ENCODE measurements around the gene CXADR.
"Not testable (repeated sequence)": the region's sequence is repeated elsewhere in the genome, so short reads cannot be mapped to it uniquely, and the experiment has no call there.

Gene CXADR

DNA sequence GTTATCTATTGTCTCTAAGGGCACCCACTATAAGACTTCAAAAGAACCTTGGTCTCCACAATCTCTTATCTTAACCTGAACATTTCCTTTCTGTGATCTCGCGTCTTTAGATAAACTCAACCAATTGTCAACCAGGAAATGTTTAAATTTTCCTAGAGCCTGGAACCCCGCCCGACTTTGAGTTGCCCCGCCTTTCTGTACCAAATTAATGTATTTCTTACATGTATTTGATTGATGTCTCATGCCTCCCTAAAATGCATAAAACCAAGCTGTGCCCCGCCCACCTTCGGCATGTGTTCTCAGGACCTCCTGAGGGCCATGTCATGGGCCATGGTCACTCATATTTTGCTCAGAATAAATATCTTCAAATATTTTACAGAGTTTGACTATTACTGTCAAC is 5.9 kb upstream of the CXADR start:
- DNase-seq, result no peak

DNA sequence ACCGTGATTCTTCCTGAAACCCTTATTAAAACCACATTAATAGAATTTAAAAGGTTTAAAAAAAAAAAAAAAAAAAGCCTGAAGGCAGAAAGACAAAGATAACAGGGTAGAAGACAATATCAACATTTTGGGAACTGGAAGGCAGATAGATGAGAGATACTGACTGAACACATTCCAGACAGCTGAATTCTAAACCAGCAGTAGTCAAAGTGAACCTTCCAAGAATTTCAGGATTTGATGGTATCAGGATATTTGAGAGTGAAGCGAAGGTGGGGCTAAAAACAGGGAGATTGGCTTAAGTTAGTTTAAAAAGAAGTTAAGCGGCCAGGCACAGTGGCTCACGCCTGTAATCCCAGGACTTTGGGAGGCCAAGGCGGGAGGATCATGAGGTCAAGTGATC is 5.3 kb upstream of the CXADR start:
- no peak for DNase-seq

GRCh38 chr21:17513214-17514123 is 626 bp downstream of the CXADR start:
- DNase-seq, result peak; percentile 45

DNA sequence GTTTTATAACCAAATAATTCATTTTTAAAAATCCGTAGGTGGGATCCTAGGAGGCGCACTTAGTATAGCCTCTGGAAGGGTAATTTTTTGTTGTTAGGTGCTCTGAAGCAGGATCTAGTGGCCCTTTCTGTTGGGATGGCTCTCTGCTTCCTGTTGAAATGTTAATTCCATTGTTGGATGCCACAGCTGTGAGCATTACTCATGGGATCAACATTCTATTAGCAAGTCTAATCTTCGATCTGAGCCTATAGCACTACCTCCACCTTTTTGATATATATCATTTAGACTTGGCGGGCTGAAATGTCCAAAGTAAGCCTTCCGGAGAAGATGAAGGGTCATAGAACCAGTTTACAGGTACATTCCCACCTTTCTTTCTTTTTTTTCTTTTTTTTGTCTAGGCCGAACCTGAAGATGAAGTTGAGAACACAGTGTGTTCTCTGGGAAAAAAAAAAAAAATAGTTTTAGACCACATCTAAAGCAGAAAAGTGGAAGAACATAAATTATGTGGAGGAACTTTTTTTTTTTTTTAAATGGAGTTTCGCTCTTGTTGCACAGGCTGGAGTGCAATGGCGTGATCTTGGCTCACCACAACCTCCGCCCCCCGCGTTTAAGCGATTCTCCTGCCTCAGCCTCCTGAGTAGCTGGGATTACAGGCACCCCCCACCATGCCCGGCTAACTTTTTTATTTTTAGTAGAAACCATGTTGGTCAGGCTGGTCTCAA is 1.4 kb downstream of the CXADR start:
- no peak for DNase-seq

DNA sequence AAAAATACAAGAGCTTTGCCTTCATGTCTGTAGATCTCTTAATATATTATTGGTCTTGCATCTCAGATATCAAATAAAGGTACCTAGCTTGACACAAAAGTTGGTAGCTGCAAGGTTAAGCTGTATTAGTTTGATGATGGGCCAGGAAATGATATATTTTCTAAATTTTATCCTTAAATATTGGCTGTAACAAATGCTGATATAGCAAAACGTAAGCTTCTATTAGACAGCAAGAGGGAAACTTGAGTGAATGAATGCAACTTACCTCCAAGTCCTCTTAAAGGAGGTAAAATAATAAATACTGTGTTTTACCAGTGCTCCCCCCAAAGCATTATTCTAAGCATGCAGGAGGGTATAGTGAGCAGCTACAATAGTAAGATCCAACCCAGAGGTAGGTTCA is 4.2 kb downstream of the CXADR start:
- not testable (repeated sequence) for DNase-seq

GRCh38 chr21:17519208-17519738 is 6.4 kb downstream of the CXADR start:
- no peak for DNase-seq

DNA sequence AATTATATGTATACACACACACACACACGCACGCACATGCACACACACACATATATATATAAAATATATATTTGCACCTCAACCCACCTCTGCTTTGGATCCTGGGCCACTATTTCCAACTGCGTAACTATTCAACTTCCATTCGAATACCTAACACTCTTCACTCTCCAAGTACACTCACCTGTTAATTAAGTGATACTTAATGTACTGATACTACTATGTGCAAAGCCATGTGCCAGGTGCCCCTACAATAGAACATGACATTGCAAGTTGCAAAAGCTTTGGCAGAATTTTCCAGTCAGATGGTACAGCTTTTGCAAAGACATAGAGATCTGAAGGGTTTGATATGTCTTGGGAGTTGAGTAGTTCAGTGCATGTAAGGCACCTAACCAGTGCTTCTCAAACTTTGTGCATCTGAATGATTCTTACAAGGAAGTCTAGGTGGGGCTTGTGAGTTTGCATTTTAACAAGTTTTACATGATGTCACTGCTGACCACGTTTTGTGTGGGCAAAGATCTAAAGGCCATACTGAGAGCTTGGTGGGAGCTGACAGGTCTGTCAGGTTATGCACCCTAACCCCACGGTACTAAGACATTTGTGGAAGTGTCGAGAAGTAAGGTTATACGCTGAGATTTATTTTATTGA is 7.2 kb downstream of the CXADR start:
- DNase-seq, result no peak

- DNase-seq, result no peak
These were observed 10.2 kb downstream of the CXADR start for GRCh38 chr21:17523007-17523451.

DNA sequence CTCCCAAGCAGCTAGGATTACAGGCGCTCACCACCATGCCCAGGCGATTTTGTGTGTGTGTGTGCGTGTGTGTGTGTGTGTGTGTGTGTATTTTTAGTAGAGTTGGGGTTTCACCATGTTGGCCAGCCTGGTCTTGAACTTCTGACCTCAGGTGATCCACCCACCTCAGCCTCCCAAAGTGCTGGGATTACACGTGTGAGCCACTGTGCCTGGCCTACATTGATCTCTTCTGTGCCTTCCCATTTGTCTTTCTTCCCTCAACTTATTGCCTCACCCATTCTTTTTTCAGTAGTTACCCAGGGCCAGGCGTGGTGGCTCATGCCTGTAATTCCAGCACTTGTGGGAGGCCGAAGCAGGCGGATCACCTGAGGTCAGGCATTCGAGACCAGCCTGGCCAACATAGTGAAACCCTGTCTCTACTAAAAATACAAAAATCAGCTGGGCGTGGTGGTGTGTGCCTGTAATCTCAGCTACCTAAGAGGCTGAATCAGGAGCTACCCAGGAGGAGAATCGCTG is 11.2 kb downstream of the CXADR start:
- not testable (repeated sequence) for DNase-seq

- DNase-seq, result no peak
These were observed 11.8 kb downstream of the CXADR start for GRCh38 chr21:17524635-17525034.

DNA sequence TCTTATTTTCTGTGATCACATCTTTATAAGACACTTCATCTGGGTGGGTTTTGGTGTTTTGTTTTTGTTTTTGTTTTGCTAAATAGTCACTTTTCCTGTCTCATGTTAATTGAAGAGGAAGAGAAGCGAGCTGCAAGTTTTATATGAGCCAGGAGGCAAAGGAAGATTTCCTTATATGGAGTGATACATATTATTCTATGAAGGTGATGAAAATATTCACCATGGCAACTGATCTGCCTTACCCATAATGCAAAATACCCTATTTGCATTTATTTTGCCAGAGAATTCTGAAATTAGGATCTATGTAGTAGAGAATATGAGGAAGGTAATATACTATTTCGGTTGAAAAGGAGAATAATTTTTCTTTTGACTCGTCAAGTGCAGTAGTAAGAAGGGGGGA is 13.9 kb downstream of the CXADR start:
- no peak for DNase-seq

DNA sequence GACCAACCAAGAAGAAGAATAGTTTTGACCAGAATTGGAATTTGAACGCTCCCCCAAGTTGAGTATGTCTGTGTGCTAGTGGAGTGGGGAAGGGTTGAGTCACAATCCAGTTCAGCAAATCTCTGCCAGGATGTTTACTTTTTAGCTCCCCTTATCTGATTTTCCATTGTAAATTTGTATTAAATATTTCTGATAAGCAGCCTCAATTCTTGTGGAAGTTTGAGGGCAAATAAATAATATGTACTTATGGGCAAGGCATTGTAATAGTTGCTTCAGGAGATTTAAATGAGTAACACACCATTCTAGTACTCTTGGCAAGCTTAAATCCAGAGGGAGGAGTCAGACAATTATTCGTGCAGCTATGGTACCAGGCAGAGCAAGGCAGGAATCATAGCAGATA is 14.4 kb downstream of the CXADR start:
- DNase-seq, result no peak

DNA sequence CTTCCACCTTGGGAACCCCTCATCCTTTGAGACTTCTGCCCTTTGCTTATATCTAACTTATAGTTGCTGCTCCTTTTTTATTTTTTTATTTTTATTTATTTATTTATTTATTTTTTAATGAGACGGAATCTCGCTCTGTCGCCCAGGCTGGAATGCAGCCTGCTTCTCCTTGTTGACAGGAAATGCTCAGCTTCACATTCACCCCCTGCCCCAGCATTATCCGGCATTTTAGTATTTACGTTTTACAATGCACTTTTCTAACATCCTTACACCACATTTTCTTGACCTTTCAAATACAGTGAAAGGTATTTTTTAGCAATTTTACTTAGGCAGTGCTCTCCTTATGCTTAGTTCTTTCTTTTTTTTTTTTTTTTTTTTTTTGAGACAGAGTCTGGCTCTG is 14.9 kb downstream of the CXADR start:
- no peak for DNase-seq

- DNase-seq, result no peak
These were observed 16.8 kb downstream of the CXADR start for GRCh38 chr21:17529648-17530047.

DNA sequence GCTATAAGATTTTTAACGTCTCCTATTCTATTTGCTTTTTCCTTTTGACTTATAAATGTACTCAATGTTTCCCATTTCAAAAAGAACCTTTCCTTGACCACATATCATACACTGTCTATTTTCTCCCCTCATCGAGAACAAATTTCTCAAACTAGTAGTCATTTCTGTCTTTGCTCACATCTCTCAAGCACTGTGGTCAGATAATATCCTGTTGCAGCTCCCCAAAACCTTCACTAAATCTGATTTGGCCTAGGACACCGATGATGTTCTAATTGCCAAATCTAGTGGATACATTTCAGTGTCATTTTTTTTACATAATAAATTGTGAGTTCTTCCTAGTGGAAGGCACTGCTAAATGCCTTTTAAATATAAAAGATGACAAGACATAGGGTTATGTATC is 19.4 kb downstream of the CXADR start:
- no peak for DNase-seq

GRCh38 chr21:17536381-17536780 is 23.5 kb downstream of the CXADR start:
- no peak for DNase-seq

DNA sequence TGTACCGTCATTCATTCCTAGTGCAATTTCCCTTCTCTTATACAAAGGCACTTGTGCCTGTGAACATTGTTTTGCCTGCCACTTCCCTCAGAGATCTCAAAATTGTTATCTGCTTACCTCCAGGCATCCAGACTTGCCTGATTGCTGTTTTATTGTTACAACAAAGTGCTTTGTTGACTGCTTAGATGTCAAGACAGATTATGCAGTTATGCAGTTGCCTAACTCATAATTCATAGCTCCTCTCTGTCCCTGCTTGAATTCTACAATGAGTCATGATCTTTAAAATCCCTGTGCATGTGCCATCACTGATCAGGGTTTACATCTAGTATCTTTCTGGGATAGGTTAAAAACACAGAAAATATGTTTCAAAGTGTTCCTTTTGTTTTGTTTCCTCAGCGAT is 24.5 kb downstream of the CXADR start:
- no peak for DNase-seq

- DNase-seq, result no peak
These were observed 25.7 kb downstream of the CXADR start for GRCh38 chr21:17538576-17538975.

GRCh38 chr21:17539323-17539722 is 26.5 kb downstream of the CXADR start:
- DNase-seq, result no peak

GRCh38 chr21:17539743-17540341 is 27.0 kb downstream of the CXADR start:
- no peak for DNase-seq

DNA sequence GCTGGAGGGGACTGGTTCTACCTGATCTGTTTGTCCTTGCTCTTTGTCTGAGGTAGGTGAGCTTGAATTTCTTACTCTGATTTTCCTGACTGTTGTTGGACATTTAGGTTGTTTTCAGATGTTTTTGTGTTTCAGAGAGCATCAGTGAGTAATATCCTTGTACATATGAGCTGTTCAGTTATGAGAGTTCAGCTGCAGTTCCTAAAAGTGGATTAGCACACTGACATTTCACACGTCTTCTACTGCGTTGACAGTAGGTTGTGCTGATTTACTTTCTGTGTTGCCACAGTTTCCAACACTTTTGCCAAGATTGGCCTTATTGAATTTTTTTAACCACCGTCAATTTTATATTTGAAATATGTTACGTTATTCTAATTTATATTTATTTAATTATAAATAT is 27.7 kb downstream of the CXADR start:
- DNase-seq, result no peak

DNA sequence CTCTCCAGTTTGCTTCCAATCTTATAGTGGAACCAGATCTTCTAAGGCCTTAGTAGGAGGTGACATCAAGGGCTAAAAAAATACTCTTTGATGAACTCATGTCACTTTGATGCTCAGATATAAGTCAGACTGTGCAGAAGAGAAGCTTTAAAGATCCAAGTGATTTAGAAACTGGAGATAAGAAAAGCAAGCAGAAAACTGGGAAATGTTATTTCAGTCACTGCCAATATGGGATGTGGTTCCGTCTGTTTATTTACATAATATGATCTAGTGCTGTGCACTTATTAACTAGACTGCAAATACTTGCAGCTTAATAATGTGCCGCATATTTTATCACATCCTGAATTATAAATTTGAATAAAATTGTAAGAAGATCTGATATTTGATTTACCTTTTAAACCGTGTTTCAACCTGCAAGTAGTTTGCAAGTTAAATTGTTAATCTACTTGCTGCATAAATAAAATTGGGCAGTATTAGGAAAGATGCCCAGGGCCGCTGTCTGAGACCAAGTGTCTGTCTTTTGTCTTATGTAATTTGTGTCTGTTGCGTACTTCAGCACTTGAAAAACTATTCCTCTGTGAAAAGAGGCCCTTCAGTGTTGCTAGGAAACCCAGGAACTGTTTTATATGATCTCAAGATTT is 29.6 kb downstream of the CXADR start:
- no peak for DNase-seq
